Activated naive CD4-positive, alpha-beta T cell (primary cell): ENCODE data around the gene SGK2.

Experiments
- DNase-seq, 4 experiments: peaks; one replicate each; lab custom pipeline; 2025; lab: John Stamatoyannopoulos, UW

Gene SGK2

DNA sequence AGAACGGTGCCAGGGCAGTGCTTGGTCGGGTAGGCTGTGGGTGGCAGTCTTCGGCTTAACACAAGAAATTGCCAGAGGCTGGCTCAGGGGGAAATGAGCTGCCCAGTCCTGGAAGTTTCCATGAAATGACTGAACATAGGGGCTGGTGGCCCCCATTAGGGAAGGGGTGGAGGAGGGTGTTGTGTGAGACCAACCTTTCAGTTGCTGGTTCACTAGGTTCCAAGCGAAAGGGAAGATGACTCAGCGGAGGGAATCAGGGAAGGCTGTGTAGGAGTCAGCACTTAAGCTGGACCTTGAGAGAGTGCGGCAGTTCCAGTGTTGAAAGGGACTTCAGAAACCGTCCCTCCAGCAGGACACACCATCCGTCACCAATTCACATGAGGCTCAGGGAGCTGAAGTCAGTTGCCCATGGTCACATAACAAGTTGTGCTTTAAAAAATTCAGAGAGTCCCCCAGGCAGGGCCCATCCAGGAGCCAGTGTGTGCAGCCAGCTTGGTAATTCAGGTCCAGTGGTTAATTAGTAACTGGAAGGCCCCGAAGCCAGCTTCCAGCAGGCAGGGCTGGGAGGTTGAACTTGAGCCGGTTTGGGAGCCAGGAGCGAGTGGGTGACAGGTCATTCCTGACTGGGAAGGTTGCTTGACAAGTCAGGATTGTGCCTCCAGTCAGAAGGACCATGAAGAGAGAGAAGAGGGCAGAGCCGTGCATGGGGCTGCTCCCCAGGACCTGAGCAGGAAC lies at the start of gene SGK2:
Gene SGK2 (plus strand): TSS at position 616 of the 735 bp plus-strand sequence. CDS start 7,469 bp downstream, outside the sequence.
- no peak for DNase-seq

DNA sequence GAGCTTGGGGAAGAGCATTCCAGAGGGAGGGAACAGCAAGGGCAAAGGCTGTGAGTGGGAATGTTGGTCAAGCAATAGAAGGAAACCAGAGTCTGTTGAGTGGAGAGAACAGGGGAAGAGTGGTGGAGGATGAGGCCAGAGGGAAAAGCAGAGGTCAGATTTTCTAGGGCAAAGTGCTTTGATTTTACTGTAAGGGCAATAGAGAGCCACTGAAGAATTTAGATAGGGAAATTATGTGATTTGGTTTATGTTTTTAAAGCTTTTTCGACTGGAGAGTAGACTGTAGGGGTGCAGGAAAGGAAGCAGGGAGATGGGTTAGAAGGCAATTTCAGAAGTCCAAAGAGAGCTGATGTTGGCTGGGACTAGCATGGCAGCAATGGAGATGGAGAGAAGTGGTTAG lies 46.9 kb upstream of the SGK2 start:
- DNase-seq, result no peak

DNA sequence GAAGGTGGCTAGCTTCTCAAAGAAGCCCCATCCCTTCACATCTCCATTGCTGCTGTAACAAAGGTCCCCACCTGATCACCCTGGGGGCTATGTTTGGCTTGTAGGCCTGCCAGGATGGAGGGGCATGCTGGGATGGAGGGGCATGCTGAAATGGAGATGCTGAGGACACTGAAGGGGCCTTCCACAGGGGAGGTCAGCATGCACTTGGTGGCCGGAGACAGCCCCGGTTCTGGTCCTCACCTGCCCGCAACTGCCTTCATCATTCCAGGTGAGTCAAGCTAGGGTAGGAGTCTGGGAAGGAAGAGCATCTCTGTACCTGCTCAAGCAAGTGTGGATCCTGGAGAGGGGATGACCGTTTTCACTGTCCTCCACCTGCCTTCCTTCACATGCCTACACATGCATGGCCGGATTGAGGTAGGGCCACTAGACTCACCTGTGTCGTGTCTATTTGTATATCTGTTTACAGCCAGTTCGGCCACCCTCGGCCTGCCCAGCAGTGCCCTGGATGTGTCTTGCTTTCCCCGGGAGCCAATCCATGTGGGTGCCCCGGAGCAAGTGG lies 45.4 kb upstream of the SGK2 start:
- no peak for DNase-seq

DNA sequence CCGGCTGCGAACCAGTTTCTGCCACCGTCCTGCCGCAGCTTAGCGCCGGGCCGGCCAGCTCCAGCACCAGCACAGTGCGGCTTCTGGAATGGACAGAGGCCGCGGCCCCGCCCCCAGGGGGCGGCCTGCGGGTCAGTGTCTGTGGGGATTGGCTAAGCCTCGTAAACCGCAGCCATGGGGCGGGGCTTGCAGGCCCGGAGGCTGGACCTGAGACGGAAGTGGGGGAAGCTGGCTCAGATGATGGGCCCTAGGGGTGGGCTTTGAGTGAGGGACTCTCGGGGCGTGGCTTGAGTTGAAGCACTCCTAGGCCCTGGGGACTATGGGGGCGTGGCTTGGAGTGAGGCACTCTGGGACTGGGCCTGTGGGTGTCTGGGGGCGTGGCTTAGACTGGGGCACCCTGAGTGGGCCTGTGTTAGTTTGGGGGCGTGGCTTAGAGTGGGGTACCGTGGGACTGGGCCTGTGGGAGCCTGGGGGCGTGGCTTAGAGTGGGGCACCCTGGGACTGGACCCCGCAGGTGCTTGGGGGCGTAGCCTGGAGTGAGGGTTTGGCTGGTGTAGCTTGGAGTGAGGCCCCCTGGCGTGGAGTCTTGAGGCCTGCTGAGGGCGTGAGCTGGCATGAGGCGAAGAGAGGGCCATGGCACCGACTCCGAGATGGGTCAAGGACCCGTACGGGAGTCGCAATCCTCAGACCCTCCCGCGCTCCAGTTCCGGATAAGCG lies 44.7 kb upstream of the SGK2 start:
- peak; percentile 51 to 84 (median 76) for DNase-seq

DNA sequence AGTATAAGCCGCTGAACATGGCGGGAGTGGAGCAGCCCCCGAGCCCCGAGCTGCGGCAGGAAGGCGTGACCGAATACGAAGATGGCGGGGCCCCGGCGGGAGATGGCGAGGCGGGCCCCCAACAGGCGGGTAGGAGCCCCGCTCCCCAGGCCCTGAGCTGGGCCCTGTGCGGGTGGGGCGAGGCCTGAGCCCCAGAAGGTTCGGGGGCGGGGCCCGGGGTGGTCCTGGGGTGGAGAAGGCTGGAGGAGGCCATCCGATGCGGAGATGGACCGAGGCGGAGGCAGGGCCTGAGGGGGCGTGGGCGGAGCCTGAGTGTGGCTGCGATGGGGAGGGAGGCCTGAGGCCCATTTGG lies 44.2 kb upstream of the SGK2 start:
- peak in 1 of 4 experiments; percentile 40 for DNase-seq

DNA sequence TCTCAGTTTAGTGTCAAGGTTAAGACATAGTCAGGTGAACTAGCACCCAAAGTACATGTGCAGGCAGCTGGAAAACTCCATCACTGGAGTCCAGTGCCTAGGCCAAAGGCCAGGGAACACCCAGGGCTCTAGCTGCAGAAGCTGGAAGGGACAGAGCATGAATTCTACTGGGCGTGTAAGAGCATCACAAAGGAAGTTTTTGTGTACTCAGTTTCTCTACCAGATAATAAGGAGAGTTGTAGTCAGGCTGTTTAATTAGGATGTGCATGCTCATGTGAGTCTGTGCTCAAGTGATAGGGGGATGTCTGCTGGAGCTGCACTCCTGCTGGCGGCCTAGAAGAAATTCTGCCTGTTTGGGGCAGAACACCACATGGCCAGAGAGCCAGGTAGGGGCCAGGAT lies 43.2 kb upstream of the SGK2 start:
- no peak for DNase-seq

DNA sequence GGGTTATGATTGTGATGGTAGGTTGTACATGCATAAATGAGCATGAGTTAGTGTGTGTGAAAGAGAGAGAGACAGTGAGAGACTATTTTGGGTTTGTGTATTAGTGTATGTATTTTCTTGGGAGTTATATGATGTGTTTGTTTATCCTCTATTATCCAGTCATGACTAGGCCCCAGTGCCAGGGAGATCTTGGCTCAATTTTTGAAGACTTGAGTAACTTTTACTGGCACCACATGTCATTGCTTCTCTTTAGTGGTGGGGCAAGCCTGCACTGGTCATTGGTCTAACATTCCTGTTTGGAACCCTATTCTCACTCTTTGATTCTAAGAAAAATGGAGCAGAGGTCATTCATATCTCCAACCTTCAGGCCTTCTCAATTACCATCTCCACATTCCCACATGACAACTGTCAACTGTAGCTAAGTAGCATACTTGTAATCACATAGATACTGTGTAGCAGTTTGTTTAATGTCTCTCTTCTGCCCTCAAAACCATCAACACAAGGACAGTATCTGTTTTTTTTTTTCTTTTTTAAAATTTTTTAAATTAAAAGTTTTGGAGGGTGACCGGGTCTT lies 42.5 kb upstream of the SGK2 start:
- DNase-seq, result no peak

DNA sequence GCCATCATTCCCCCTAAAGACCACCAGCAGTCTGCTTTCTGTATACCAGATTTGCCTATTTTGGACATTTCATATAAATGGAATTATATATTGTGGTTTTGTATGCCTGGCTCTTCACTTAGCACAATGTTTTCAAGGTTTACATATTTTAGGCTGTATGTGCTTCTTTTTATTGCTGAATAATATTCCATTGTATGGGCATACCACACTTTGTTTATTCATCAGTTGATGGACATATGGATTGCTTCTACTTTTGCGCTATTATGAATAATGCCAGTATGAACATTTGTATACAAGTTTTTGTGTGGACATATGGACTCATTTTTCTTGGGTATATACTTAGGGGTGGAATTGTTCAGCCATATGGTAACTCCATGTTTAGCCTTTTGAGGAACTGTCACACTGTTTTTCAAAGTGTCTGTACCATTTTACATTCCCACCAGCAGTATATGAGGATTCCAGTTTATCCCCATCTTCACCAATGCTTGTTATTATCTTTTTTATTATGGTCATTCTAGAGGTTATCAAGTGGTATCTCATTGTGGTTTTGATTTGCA lies 38.7 kb upstream of the SGK2 start:
- DNase-seq, result no peak

DNA sequence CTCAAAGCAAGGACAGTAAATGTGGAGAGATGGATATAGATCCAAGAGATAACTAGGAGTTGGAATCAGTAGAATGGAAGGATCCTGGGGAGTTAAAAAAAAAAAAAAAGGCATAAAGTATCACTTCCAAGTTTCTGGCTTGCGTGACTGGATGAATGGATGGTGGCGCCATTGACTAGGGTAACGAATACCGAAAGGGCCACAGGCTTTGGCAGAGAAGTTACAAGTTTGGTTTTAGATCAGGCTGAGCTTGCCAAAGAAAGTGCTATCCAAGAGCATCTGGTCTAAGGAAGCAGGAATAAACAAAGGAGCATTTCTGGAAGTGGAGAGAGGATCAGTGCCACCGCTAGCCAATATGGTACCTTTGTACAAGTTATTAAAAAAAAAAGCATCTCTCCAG lies 33.8 kb upstream of the SGK2 start:
- DNase-seq, result no peak

DNA sequence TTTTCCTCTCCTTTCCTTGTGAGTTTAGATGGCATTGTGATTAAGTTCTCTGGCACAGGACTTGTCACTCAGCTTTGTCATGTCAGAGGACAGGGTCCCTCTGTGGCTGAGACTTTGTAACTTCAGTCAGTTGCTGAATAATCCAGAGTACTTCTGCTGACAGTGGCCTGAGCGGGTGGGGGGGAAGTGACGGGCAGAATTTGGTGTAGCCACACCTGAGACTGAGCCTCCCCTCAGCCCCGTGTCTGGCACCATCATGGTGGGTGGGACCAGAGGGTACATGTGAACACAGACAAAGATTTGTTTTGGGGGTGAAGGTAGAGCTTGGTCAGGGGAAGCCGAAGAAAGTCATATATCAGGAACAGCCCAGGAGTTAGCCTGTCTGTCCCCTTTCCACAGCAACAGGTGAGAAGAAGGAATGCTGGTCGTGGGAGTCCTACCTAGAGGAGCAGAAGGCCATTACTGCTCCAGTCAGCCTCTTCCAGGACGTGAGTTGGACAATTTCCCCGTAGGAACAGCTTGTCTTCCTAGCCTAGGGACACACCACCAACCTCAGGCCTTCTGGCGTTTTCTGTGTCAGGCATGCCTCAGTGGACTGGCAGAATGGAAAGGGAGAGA lies 30.5 kb upstream of the SGK2 start:
- no peak for DNase-seq

DNA sequence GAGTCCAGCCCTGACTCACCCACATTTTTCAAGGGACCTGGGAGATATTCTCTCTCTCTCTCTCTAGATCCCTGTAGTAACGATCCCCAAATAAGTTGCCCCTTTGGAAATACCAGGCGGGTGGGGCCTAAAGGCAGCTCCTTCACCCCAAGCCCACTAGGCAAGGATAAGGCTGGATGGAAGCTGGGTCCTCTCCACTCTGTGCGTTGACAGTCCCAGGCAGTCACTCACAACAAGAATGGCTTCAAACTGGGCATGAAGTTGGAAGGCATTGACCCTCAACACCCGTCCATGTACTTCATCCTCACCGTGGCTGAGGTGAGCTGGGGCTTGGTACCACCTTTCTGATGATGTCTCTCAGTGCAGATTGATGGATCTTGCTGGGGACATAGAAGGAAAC lies 29.8 kb upstream of the SGK2 start:
- no peak for DNase-seq

DNA sequence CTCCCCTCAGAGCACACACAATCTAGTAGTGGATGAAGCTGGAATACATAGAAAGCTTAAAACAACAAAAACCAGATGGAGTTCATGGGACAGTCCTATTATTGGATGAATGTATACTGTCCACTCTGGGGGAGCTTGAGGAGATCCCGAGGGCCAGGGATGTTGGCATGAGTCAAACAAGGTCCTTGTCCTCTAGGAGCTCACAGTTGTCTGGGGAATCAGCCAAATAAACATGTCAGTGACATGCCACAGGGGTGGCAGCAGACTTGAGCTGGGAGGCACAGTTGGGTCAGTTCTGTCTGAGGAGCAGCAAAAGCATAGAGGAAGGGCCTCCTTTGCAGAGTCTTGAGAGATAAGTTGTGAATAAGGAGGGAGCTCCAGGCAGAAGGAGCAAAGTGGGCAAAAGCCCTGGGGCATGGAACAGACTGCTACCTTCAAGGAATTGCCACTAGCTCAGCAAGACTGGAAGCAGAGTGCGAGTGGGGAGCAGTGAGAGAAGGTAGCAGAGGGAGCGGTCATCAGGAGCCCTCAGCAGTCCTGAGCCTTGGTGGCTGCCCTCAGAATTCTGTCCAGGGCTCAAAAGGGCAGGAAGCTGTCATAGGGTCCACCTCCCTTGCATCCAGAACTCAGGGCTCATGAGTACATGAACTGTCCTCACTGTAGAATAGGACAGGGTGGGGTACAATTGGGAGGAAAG lies 29.2 kb upstream of the SGK2 start:
- DNase-seq, result no peak

DNA sequence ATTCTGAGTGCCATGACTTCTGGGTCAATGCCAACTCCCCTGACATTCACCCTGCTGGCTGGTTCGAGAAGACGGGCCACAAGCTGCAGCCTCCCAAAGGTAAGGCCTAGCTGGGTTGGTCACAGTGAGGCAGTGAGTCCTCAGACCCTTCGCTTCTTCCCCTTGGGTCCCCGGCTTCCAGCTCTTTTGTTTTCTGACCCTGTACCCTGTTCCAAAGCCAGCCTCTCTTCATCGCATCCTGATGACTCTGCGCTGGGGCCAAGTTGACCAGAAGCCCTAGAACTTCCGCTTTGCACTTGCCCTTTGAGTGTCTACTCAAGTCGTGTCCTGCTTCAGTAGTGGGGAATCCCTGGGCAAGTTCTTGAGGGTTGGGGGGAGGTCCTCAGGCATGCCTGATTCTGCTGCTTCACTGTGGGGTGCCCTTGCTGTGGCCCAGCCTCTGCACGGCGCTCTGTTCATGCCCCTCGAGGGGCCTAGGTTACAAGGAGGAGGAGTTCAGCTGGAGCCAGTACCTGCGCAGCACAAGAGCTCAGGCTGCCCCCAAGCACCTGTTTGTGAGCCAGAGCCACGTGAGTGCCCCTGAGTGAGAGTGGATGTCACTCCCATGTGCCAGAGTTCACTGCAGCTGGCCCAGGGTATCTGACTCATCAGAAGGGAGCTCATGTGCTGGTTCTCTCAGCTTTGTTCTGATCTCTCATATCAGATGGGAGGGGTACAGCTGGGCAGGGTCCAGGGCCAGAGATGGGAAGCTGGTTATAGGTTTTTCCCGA lies 28.3 kb upstream of the SGK2 start:
- DNase-seq, result no peak

DNA sequence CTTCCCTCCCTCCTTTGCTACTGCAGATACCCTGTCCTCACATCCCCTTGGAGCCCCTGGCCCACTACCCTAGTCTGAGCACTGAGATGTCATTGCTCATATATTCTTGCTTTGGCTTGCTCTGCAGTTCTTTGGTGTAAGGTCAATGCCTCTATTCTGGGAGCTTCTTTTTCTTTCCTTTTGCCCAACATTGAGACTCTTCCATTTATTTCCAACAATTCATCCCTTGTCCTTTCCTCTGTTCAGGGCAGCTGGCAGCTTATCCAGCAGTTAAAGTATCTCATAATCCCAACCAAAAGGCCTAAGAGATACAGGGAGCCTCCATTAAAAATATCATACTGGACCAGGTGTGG lies 27.8 kb upstream of the SGK2 start:
- DNase-seq, result no peak

DNA sequence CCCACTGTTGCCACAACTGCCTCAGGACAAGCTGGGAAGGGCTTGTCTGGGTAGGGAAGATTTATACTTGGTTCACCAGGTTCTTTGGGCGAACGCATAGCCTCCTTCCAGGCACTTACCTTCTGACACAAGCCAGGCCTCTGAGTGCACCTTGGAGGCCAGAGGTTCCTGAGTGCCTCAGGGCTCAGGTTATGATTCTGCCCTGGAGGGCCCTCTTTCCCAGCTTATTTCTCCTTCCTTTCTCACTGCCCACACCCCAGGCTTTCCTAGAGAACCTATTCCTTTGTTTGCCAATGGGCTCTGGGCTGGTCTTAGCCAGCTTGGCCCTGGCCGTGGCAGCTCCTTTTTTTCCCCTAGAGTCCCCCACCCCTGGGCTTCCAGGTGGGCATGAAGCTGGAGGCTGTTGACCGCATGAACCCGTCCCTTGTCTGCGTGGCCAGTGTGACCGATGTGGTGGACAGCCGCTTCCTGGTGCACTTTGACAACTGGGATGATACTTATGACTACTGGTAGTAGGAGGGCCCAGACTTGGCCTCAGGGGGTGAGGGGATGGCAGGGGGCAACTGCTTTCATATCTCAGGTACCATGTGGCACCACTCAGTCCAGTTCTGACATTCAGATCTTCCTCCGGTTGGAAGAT lies 26.3 kb upstream of the SGK2 start:
- no peak for DNase-seq

DNA sequence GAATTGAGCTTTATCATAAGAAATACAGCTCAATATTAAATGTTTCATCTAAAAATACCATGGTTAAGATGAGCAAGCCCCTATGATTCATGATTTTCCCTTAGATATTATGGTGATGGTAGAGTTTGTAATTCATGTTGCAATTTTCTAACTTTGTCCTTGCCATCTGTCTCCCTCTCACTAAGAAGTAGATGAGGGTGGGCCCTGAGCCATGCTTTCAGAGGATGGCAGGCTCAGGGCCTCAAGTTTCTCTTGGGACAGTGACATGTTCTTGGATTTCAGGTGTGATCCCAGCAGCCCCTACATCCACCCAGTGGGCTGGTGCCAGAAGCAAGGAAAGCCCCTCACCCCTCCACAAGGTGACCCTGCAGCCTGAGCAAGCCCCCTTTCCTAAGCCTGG lies 25.8 kb upstream of the SGK2 start:
- DNase-seq, result no peak

DNA sequence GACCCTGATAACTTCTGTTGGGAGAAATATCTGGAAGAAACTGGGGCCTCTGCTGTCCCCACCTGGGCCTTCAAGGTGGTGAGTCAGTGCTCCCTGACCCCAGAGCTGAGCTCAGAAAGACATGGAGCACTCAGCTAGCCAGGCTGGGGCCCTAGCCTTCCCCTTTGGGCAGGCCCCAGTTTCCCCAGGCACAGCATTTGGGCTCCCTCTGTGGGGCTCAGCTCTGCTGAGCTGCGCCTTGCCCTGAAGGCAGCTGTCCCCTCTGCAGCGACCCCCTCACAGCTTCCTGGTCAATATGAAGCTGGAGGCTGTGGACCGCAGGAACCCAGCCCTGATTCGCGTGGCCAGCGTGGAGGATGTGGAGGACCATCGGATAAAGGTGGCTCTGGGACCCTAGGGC lies 24.8 kb upstream of the SGK2 start:
- DNase-seq, result no peak

DNA sequence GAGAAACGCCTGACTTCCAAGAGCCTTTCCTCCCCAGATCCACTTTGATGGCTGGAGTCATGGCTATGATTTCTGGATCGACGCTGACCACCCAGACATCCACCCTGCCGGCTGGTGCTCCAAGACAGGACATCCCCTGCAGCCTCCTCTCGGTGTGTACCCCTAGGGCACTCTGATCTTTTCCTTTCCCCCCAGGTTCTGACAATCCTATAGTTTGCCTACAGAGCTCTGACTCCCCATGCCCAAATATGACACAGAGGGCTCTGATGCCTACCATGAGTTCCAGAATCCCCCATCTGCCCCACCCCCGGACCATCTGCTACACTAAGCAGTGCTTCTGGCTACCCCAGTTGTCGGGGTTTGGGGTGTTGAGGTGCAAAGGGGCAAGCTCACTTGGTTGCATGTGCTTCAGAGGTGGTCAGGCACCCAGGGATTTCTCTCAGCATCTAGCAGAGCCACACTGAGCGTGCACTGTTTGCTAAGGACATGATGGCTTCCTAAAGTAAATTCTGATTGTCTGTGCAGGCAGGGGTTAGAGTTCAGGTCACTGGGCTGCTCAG lies 24.0 kb upstream of the SGK2 start:
- DNase-seq, result no peak

DNA sequence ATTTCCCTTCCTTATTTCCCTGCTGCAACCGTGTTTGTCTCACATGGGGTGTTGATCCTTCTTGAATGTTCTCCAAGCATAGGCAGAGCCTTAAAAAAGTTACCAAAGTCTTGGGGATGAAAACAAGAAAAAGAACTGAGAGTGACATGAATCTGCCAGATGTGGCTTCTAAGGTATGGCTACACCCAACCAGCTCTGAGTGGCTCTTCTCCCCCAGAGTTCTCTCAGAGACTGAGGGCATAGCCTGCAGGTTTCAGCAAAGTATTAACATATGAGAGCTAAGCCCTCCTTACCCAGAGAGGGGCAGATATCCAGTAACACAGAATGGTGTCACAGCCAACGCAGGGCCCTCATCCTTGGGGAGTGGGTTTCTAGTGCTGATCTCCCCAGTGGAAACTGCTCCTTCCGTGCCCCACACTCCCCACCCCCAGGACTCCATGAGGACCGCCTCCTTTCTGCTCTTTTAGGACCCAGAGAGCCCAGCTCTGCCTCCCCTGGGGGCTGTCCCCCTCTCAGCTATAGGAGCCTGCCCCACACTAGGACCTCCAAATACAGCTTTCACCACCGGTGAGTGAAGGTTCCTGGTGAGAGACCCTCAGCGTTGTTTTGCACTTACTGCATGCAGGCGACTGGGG lies 23.3 kb upstream of the SGK2 start:
- DNase-seq, result no peak
